Mesothelial cell of epicardium (in vitro differentiated cells): ENCODE data around the gene ZNF358. TPM values are rescaled to one million over a fixed set of nuclear protein-coding genes. Genes with fewer than 3 reads are reported as not detected.

Experiments
- DNase-seq, 2 experiments: peaks; one replicate each; pipeline ENCODE4 v3.0.0; 2021; ENCODE audit warnings: low spot score in 2 of 2; ENCODE audit not compliant: unreplicated experiment in 2 of 2
- H3K27ac Mint-ChIP-seq: 2 replicates; pipeline ENCODE4 v1.8.0; 2021; ENCODE audit warnings: mixed read lengths
- H3K27me3 Mint-ChIP-seq: 2 replicates; pipeline ENCODE4 v1.8.0; 2021; ENCODE audit warnings: low read depth, mixed read lengths
- H3K36me3 Mint-ChIP-seq: 2 replicates; pipeline ENCODE4 v1.8.0; 2021; ENCODE audit warnings: mixed read lengths
- H3K4me1 Mint-ChIP-seq: 2 replicates; pipeline ENCODE4 v1.8.0; 2021; ENCODE audit warnings: mixed read lengths
- H3K4me3 Mint-ChIP-seq: 2 replicates; pipeline ENCODE4 v1.8.0; 2021; ENCODE audit warnings: mild to moderate bottlenecking, moderate library complexity, mixed read lengths
- H3K9me3 Mint-ChIP-seq: 2 replicates; pipeline ENCODE4 v1.8.0; 2021; ENCODE audit warnings: mixed read lengths
- CTCF ChIP-seq: fragments of 200-600 bp; sonication (generic); IDR thresholded peaks from one replicate; pipeline ENCODE4 v1.5.0; 2021; ENCODE audit warnings: antibody characterized with exemption; ENCODE audit not compliant: unreplicated experiment
- total RNA-seq: library from RNA; stranded (reverse); gene quantifications from 3 replicates; pipeline ENCODE4 v1.2.1, GENCODE V29; 2021

The ZNF358 gene
- total RNA-seq, 1 donor from 2014 or later = 67.5 TPM

DNA sequence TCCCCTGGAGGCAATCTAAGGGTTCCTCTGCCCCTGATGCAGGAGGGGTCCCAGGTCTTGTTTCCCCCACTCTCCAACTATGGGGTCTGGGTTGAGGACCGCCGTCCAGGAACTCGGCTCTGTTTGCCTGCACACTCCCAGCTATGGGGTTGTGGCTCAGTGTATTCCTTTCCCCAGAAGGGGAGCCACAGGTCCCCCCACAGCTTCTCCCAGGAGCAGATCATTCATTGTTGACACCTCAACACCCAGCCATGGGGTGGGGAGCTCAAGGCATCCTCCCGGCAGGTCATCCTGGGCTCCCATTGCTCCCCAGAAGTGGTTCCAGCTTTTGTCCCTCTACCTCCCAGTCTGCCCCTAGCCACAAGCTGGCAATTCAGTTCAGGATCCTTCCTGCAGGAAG lies 975 bp downstream of the ZNF358 start:
- Mint-ChIP-seq H3K4me1 (peaks cover 32% of the 10 kb centered on the region), H3K9me3 (no peaks in the 10 kb centered on the region), H3K4me3 (peak overlapping the region; percentile 88), H3K36me3 (peaks cover 14% of the 10 kb centered on the region), H3K27ac (peak overlapping the region; percentile 96), H3K27me3 (no peaks in the 10 kb centered on the region)
- TF ChIP-seq CTCF = no peak
- DNase-seq = no peak

DNA sequence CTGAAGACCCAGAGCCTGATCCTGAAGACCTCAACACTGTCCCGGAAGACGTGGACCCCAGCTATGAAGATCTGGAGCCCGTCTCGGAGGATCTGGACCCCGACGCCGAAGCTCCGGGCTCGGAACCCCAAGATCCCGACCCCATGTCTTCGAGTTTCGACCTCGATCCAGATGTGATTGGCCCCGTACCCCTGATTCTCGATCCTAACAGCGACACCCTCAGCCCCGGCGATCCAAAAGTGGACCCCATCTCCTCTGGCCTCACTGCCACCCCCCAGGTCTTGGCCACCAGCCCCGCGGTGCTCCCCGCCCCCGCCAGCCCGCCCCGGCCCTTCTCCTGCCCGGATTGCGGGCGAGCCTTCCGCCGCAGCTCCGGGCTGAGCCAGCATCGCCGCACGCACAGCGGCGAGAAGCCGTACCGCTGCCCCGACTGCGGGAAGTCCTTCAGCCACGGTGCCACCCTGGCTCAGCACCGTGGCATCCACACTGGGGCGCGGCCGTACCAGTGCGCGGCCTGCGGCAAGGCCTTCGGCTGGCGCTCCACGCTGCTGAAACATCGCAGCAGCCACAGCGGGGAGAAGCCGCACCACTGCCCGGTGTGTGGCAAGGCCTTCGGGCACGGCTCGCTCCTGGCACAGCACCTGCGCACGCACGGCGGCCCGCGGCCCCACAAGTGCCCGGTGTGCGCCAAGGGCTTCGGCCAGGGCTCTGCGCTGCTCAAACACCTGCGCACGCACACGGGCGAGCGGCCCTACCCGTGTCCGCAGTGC lies 3.6 kb downstream of the ZNF358 start:
- Mint-ChIP-seq H3K4me1 (peaks cover 32% of the 10 kb centered on the region), H3K36me3 (peaks cover 14% of the 10 kb centered on the region), H3K4me3 (no peak overlapping the region)

GRCh38 chr19:7520131-7521051 lies 4.5 kb downstream of the ZNF358 start:
- no peak for TF ChIP-seq CTCF
- Mint-ChIP-seq H3K9me3 (no peaks in the 10 kb centered on the region), H3K4me3 (no peak overlapping the region), H3K36me3 (peaks cover 14% of the 10 kb centered on the region), H3K27me3 (no peaks in the 10 kb centered on the region), H3K27ac (no peak overlapping the region), H3K4me1 (peaks cover 25% of the 10 kb centered on the region)
- no peak for DNase-seq

More for the DNA sequence above, 3.6 kb downstream of the ZNF358 start:
- no peak overlapping the region for H3K27ac Mint-ChIP-seq
- TF ChIP-seq CTCF = no peak
- no peaks in the 10 kb centered on the region for H3K9me3 Mint-ChIP-seq
- no peaks in the 10 kb centered on the region for H3K27me3 Mint-ChIP-seq
- no peak for DNase-seq

- Mint-ChIP-seq H3K27me3 (no peaks in the 10 kb centered on the region), H3K27ac (peak overlapping the region; percentile 90), H3K9me3 (no peaks in the 10 kb centered on the region), H3K4me1 (peaks cover 21% of the 10 kb centered on the region), H3K36me3 (peaks cover 14% of the 10 kb centered on the region), H3K4me3 (peak overlapping the region; percentile 79)
- DNase-seq = no peak
- no peak for TF ChIP-seq CTCF
These were observed 5.7 kb downstream of the ZNF358 start for GRCh38 chr19:7521551-7522071.

GRCh38 chr19:7522072-7522922 lies 6.4 kb downstream of the ZNF358 start, which contains the start of gene MCOLN1:
Gene MCOLN1, plus strand, starts transcription at chr19:7522624. Its CDS starts 127 bp downstream, at chr19:7522751.
- H3K4me3 Mint-ChIP-seq = peak within 1 kb of the TSS; percentile 79
- no peaks in the 10 kb centered on the region for H3K27me3 Mint-ChIP-seq
- H3K27ac Mint-ChIP-seq = peak within 1 kb of the TSS; percentile 90
- H3K4me1 Mint-ChIP-seq = peaks cover 14% of the 10 kb centered on the region
- H3K36me3 Mint-ChIP-seq = peaks cover 14% of the 10 kb centered on the region
- peak; percentile 100 for DNase-seq
- H3K9me3 Mint-ChIP-seq = no peaks in the 10 kb centered on the region
- no peak for TF ChIP-seq CTCF
